Body of pancreas (tissue), 4 donors: ENCODE data around the gene DYNC1LI1.

Source experiments
- POLR2A ChIP-seq, 3 donors: fragments of 450-650 bp; IDR thresholded peaks; one replicate each; pipeline ENCODE4 v1.6.1; 2016; ENCODE audit warnings: antibody characterized with exemption in 3 of 3, mild to moderate bottlenecking in 2 of 3
- TF ChIP-seq, protein P1 (sequence below), 7 experiments: fragments of 450-650 bp in 4 of 7; fragments of 200-600 bp in 3 of 7; sonication (generic) in 3 of 7; IDR thresholded peaks; one replicate each; pipeline ENCODE4 v1.5.1; 2016 to 2019; ENCODE audit warnings: antibody characterized with exemption in 7 of 7

DNA sequence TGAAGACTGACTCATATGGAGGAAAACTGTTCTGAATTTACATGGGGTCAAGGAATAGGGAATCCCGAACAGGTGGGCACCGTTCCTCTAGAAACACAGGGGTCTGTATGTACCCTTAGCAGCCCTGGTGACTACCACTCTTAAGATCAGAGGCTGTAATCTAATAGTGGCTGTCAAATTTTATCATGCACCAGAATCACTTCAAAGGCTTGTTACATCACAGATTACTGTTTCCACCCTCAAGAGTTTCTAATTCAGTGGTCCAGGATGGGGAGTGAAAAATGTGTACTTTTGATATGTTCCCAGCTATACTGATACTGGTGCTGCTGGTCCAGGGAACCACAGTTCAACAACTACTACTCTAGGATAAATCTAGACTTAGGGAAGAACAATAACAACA, 27.9 kb downstream of the DYNC1LI1 start:
- TF ChIP-seq, protein P1, sequence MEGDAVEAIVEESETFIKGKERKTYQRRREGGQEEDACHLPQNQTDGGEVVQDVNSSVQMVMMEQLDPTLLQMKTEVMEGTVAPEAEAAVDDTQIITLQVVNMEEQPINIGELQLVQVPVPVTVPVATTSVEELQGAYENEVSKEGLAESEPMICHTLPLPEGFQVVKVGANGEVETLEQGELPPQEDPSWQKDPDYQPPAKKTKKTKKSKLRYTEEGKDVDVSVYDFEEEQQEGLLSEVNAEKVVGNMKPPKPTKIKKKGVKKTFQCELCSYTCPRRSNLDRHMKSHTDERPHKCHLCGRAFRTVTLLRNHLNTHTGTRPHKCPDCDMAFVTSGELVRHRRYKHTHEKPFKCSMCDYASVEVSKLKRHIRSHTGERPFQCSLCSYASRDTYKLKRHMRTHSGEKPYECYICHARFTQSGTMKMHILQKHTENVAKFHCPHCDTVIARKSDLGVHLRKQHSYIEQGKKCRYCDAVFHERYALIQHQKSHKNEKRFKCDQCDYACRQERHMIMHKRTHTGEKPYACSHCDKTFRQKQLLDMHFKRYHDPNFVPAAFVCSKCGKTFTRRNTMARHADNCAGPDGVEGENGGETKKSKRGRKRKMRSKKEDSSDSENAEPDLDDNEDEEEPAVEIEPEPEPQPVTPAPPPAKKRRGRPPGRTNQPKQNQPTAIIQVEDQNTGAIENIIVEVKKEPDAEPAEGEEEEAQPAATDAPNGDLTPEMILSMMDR (IDR thresholded peaks at IDR 0.05) = no peak
- TF ChIP-seq POLR2A (IDR thresholded peaks at IDR 0.05) = no peak
